ENCODE data around the gene SYTL2.
"Not testable (repeated sequence)": the region's sequence is repeated elsewhere in the genome, so short reads cannot be mapped to it uniquely, and the experiment has no call there.

DNA sequence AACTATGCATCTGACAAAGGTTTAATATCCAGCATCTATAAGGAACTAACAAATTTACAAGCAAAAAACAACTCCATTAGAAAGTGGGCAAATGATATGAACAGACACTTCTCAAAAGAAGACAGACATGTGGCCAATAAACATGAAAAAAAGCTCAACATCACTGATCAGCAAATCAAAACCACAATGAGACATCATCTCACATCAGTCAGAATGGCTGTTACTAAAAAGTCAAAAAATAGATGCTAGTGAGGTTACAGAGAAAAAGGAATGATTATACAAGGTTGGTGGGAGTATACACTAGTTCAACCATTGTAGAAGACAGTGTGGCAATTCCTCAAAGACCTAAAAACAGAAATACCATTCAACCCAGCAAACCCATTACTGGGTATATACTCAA, 30.0 kb upstream of the SYTL2 start:
- TF ChIP-seq, protein P1, sequence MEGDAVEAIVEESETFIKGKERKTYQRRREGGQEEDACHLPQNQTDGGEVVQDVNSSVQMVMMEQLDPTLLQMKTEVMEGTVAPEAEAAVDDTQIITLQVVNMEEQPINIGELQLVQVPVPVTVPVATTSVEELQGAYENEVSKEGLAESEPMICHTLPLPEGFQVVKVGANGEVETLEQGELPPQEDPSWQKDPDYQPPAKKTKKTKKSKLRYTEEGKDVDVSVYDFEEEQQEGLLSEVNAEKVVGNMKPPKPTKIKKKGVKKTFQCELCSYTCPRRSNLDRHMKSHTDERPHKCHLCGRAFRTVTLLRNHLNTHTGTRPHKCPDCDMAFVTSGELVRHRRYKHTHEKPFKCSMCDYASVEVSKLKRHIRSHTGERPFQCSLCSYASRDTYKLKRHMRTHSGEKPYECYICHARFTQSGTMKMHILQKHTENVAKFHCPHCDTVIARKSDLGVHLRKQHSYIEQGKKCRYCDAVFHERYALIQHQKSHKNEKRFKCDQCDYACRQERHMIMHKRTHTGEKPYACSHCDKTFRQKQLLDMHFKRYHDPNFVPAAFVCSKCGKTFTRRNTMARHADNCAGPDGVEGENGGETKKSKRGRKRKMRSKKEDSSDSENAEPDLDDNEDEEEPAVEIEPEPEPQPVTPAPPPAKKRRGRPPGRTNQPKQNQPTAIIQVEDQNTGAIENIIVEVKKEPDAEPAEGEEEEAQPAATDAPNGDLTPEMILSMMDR (conservative IDR thresholded peaks at IDR 0.05; ENCODE audit: low read depth, low read length): not testable (repeated sequence)
- TF ChIP-seq EZH2 (IDR thresholded peaks at IDR 0.05; ENCODE audit: borderline replicate concordance, low read depth, low read length, poor library complexity, severe bottlenecking): not testable (repeated sequence)
